ENCODE data around the gene SZT2.

The SZT2 gene

GRCh38 chr1:43389326-43390313, at the start of gene SZT2, which contains the start of gene MED8:
Gene SZT2 (plus strand): TSS chr1:43389899. CDS start chr1:43389969, 70 bp downstream.
Gene MED8 (minus strand): TSS chr1:43389800. CDS start chr1:43389764, 36 bp downstream.
- DNase-seq = peak; percentile 80

- DNase-seq = no peak
These were observed 49.1 kb upstream of the SZT2 start for GRCh38 chr1:43340559-43340958.

- DNase-seq = no peak
These were observed 45.3 kb upstream of the SZT2 start for GRCh38 chr1:43344267-43344850.

GRCh38 chr1:43345120-43345519, 44.6 kb upstream of the SZT2 start:
- no peak for DNase-seq

GRCh38 chr1:43346636-43347035, 43.1 kb upstream of the SZT2 start:
- no peak for DNase-seq

GRCh38 chr1:43348343-43348808, 41.3 kb upstream of the SZT2 start:
- DNase-seq = no peak

- DNase-seq = no peak
These were observed 40.7 kb upstream of the SZT2 start for GRCh38 chr1:43348809-43349593.

- DNase-seq = no peak
These were observed 39.9 kb upstream of the SZT2 start for GRCh38 chr1:43349594-43350306.

- no peak for DNase-seq
These were observed 38.7 kb upstream of the SZT2 start for GRCh38 chr1:43350976-43351375.

GRCh38 chr1:43351421-43352350, 38.0 kb upstream of the SZT2 start:
- DNase-seq = no peak

GRCh38 chr1:43352351-43352705, 37.4 kb upstream of the SZT2 start:
- DNase-seq = no peak

- DNase-seq = no peak
These were observed 36.8 kb upstream of the SZT2 start for GRCh38 chr1:43352881-43353280.

- DNase-seq = no peak
These were observed 35.2 kb upstream of the SZT2 start for GRCh38 chr1:43354471-43354870.

GRCh38 chr1:43354936-43355335, 34.8 kb upstream of the SZT2 start:
- no peak for DNase-seq

GRCh38 chr1:43357251-43357650, 32.4 kb upstream of the SZT2 start:
- DNase-seq = no peak

GRCh38 chr1:43358121-43358745, 31.5 kb upstream of the SZT2 start:
- peak; percentile 59 for DNase-seq

GRCh38 chr1:43358746-43359693, 30.7 kb upstream of the SZT2 start, which contains the start of gene CDC20:
Gene CDC20 (plus strand): TSS chr1:43358981. CDS start chr1:43359216, 235 bp downstream.
- peak; percentile 88 for DNase-seq

- no peak for DNase-seq
These were observed 30.0 kb upstream of the SZT2 start for GRCh38 chr1:43359696-43360095.

GRCh38 chr1:43360616-43361015, 29.1 kb upstream of the SZT2 start:
- DNase-seq = no peak
